ENCODE measurements around the gene C4orf50. TPM values are rescaled to one million over a fixed set of nuclear protein-coding genes. Genes with fewer than 3 reads are reported as not detected.

C4orf50 gene
- total RNA-seq, 2 experiments from 2014 or later, result 0.05 TPM

DNA sequence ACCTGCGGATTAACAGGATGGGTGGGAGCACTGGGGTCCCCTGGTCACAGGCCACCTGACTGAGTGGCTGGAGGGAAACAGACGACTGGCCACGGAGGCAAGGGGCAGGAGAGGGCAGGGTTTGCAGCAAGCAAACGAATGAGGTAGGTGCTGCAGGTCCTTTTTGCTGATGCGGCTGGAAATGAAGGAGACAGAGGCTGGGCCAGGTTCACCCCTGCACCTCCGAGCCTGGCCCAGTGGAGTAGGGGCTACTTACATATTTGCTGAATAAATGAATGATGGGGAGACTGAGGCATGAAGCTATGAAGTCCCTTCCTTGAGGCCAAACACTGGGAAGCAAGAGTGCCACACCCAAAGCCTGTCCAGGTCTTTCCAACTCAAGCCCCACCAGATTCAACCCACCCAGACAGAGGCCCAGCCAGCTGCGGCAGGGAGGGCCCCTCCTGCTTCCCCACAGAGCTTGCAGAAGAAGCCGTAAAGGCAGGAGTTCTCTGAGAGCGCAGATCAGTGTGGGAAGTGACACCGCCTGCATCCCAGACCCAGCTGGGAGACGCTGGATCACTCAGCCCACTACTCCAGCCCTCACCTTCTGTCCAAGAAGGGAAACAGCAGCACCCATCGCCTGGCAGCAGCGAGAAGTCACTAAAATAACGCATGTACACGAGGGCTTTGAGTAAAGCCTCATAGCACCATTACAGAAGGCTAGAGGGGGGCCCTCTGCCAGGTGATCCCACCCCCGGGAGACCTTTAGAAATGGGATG is 36.1 kb upstream of the C4orf50 start:
- H3K4me1 Mint-ChIP-seq, result no peaks in the 10 kb centered on the region
- H3K27ac Mint-ChIP-seq, result no peak overlapping the region
- DNase-seq, result no peak
- no peak overlapping the region for H3K4me3 Mint-ChIP-seq
- no peak for ATAC-seq
- H3K9me3 Mint-ChIP-seq (ENCODE audit: low read depth), result peaks cover 12% of the 10 kb centered on the region
- POLR2A ChIA-PET, result no interaction called here
- no peaks in the 10 kb centered on the region for H3K27me3 Mint-ChIP-seq
- H3K36me3 Mint-ChIP-seq (ENCODE audit: low read depth), result peaks cover 1% of the 10 kb centered on the region
- intact Hi-C loops (cut with DNase I, micrococcal nuclease), result no loop called here
- CTCF ChIA-PET, result no interaction called here

DNA sequence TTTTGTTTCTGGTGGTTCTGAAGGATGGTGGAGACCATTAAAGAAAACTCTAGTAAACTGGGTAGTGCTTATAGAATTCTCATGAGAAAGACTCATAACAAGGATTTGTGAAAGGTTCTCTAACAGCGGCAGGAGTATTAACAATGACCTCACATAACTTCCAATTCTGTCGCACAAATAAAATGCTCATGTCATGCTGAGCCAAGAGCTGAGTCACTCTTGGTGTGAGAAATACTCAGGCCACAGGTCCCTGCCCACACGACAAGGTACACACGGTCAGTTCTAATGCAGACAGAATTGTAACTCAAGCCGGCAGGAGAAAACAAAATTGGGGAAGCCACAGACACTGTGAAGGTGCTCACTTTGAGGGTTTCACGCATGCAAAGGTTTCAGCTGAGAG is 34.4 kb upstream of the C4orf50 start:
- CTCF ChIA-PET, result interaction anchor here (0.6 to 0.7 kb wide), 2 partner anchors 58 to 275 kb away, joined by 4 to 5 read pairs; no protein-coding TSS in a partner anchor
- POLR2A ChIA-PET, result interaction anchor here (0.7 kb wide), 1 partner anchor 39 kb away, joined by 5 read pairs; no protein-coding TSS in a partner anchor
- no peaks in the 10 kb centered on the region for H3K27me3 Mint-ChIP-seq
- H3K4me1 Mint-ChIP-seq, result no peaks in the 10 kb centered on the region
- H3K27ac Mint-ChIP-seq, result no peak overlapping the region
- H3K4me3 Mint-ChIP-seq, result no peak overlapping the region
- no peaks in the 10 kb centered on the region for H3K36me3 Mint-ChIP-seq (ENCODE audit: low read depth)
- ATAC-seq, result no peak
- DNase-seq, result no peak
- intact Hi-C loops (cut with DNase I, micrococcal nuclease), result no loop called here
- peaks cover 4% of the 10 kb centered on the region for H3K9me3 Mint-ChIP-seq (ENCODE audit: low read depth)

DNA sequence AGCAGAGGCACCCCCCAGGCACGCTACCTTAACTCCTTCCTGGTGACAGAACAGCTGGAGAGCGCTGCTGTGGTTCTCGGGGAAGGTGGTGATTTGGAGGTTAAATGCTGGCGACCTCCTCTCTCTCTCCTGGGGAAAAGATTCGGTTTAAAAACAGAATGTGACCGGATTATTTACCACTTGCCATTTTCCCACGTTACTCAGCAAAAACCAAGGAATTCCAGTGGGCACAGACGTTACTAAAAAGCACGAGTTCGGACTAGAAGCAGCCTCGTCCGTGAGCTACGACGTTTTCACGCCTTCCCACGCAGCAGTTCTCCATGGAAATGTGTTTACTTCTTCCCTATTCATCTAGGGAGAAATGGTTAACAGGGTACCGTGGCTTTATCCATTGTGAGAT is 32.3 kb upstream of the C4orf50 start:
- H3K4me3 Mint-ChIP-seq, result no peak overlapping the region
- H3K36me3 Mint-ChIP-seq (ENCODE audit: low read depth), result no peaks in the 10 kb centered on the region
- DNase-seq, result no peak
- no peak overlapping the region for H3K27ac Mint-ChIP-seq
- ATAC-seq, result no peak
- intact Hi-C loops (cut with DNase I, micrococcal nuclease), result no loop called here
- ChIA-PET POLR2A (no interaction called here), CTCF (interaction anchor here (0.6 kb wide), 1 partner anchor 273 kb away, joined by 4 read pairs; no protein-coding TSS in a partner anchor)
- no peaks in the 10 kb centered on the region for H3K27me3 Mint-ChIP-seq
- no peaks in the 10 kb centered on the region for H3K9me3 Mint-ChIP-seq (ENCODE audit: low read depth)
- H3K4me1 Mint-ChIP-seq, result no peaks in the 10 kb centered on the region

DNA sequence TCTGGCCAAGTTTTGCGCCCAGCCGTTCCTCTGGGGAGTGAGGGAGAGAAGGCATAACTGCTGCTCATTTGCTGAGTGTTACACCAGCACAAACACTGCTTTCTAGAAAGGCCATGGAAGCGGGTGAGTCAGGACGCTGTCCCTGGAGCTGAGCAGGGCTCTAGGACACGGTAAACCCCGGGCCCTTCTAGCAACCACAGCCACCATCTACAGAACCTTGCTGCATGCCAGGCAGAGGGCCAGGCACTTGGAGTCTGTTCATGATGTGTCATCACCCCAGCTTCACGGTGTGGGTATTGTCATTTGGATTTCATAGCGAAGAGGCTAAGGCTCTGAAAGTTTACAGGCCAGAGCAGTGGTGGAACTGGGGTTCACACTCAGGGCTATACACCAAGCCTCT is 31.8 kb upstream of the C4orf50 start:
- ChIA-PET CTCF (no interaction called here), POLR2A (no interaction called here)
- Mint-ChIP-seq H3K4me1 (no peaks in the 10 kb centered on the region), H3K9me3 (ENCODE audit: low read depth) (no peaks in the 10 kb centered on the region), H3K27ac (no peak overlapping the region), H3K4me3 (no peak overlapping the region), H3K36me3 (ENCODE audit: low read depth) (no peaks in the 10 kb centered on the region), H3K27me3 (peaks cover 2% of the 10 kb centered on the region)
- ATAC-seq, result no peak
- intact Hi-C loops (cut with DNase I, micrococcal nuclease), result no loop called here
- DNase-seq, result no peak

DNA sequence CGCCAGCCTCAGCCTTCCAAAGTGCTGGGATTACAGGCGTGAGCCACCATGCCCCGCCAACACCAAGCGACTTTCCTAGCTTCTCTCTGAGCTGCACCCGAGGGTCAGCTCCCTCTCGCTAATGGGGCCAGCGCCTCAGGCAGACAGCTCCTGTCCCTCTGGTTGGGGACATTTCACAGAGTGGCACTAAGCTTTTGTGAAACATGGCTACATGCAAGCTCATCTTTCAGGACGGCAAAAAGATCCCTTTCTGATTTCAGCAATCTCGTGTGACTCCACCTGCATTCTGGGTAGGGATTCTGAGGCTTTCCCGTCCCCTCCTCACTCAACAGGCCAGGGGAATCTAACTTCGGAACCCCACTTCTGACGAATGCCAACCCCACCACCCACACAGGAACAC is 31.0 kb upstream of the C4orf50 start:
- ChIA-PET CTCF (no interaction called here), POLR2A (no interaction called here)
- H3K27ac Mint-ChIP-seq, result no peak overlapping the region
- H3K27me3 Mint-ChIP-seq, result peaks cover 2% of the 10 kb centered on the region
- H3K9me3 Mint-ChIP-seq (ENCODE audit: low read depth), result no peaks in the 10 kb centered on the region
- H3K36me3 Mint-ChIP-seq (ENCODE audit: low read depth), result no peaks in the 10 kb centered on the region
- DNase-seq, result no peak
- H3K4me1 Mint-ChIP-seq, result no peaks in the 10 kb centered on the region
- intact Hi-C loops (cut with DNase I, micrococcal nuclease), result no loop called here
- no peak overlapping the region for H3K4me3 Mint-ChIP-seq
- ATAC-seq, result no peak

DNA sequence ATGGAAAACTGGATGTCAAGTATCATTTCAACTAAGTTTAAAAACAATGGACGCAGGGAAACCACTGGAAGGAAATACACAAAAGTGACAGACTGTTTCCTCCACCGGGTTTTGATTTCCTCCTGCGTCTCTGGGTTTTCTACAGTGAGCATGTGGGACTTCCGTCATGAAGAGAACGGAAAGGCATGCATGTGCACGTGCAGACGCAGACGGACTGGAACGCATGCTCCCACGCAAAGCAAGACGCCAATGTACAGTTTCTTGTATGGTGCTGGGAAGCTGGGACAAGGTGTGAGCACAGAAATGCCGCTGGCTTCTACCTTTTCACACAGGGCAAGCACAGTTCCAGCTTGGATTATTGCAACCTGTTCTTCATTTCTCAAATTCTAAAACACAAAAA is 30.3 kb upstream of the C4orf50 start:
- Mint-ChIP-seq H3K36me3 (ENCODE audit: low read depth) (no peaks in the 10 kb centered on the region), H3K27me3 (peaks cover 2% of the 10 kb centered on the region), H3K9me3 (ENCODE audit: low read depth) (no peaks in the 10 kb centered on the region), H3K4me1 (no peaks in the 10 kb centered on the region), H3K4me3 (no peak overlapping the region), H3K27ac (no peak overlapping the region)
- ATAC-seq (no peak), DNase-seq (no peak)
- CTCF ChIA-PET, result interaction anchor here (0.5 kb wide), 1 partner anchor 152 kb away, joined by 3 read pairs; the partner anchor contains the start of gene JAKMIP1
- POLR2A ChIA-PET, result no interaction called here
- intact Hi-C loops (cut with DNase I, micrococcal nuclease), result no loop called here

DNA sequence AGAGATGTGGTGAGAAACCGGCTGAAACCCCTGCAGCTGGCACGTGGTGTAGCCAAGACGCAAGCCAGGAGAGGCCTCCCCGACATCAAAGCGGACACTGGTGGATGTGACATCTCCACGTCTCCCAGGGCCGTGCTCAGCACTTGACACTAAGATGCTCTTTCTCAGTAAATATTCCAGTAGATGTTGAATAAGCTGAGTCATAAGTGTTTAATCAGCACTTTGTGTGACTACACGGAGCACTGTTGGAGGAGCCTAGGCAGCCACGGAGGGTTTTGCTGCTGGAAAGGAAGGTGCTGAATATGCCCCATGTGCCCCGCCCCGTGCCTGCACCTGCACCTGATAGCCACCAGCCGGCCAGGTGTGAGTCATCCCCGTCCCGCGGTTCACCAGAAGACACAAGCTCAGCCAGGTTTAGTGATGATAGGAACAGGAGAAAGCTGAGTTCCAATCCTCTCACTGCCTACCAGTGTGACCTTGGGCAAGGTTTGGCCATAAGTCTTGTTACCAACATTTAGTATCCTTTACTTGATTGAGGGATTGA is 29.0 kb upstream of the C4orf50 start:
- Mint-ChIP-seq H3K27ac (no peak overlapping the region), H3K4me3 (no peak overlapping the region), H3K36me3 (ENCODE audit: low read depth) (no peaks in the 10 kb centered on the region), H3K9me3 (ENCODE audit: low read depth) (no peaks in the 10 kb centered on the region), H3K27me3 (peaks cover 4% of the 10 kb centered on the region), H3K4me1 (peaks cover 3% of the 10 kb centered on the region)
- ATAC-seq, result no peak
- intact Hi-C loops (cut with DNase I, micrococcal nuclease), result no loop called here
- ChIA-PET POLR2A (no interaction called here), CTCF (no interaction called here)
- DNase-seq, result peak; percentile 24

DNA sequence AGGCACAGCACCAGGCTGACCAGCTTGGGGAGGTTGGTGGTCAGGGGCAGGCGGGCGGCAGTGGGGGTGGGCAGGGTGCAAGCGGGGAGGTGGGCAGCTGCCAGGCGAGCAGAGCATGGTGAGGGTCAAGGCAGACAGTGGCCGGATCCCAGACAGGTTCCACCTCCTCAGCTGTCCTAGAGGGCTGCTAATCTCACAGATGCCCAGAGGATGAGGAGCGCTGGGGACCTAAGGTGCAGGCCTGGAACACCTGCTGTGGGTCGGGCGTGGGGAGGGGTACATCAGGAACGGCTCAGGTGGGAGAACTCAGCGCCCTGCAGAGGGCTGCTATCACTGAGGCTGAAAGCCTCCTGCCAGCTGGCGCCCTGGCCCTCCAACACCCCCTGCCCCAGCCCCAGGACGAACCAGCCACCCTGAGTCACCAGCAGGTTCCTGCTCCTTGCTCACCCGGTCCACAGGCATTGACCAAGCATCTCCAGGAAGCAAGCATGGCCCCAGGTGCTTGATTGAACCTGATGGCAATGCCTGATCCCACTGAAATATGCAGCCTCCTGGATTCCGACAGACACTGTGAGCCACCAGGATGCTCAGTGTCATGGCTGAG is 28.4 kb upstream of the C4orf50 start:
- Mint-ChIP-seq H3K4me3 (no peak overlapping the region), H3K9me3 (ENCODE audit: low read depth) (no peaks in the 10 kb centered on the region), H3K27me3 (peaks cover 4% of the 10 kb centered on the region), H3K36me3 (ENCODE audit: low read depth) (no peaks in the 10 kb centered on the region), H3K4me1 (peaks cover 7% of the 10 kb centered on the region), H3K27ac (no peak overlapping the region)
- DNase-seq (no peak), ATAC-seq (no peak)
- intact Hi-C loops (cut with DNase I, micrococcal nuclease), result no loop called here
- ChIA-PET POLR2A (no interaction called here), CTCF (no interaction called here)

DNA sequence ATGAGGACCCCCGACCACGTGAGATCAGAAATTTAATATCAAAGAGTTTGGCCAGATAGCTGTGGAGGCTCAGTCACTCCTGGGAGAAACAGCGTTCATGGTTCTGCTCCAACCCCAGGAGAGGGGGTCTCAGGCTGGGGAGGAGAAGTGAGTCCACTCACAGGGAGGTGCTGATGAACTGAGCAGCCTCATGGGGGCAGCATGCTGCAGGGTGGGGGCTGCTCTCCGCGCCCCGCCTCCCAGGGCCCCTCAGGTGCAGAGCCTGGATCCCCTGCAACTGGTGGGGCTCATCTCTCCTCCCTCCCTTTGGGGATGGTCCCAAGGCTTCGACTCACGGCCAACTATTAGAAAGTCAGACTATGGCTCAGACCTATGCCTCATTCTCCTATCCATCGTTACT is 26.6 kb upstream of the C4orf50 start:
- intact Hi-C loops (cut with DNase I, micrococcal nuclease), result no loop called here
- no peaks in the 10 kb centered on the region for H3K9me3 Mint-ChIP-seq (ENCODE audit: low read depth)
- ATAC-seq (no peak), DNase-seq (no peak)
- H3K36me3 Mint-ChIP-seq (ENCODE audit: low read depth), result no peaks in the 10 kb centered on the region
- ChIA-PET CTCF (no interaction called here), POLR2A (no interaction called here)
- H3K27ac Mint-ChIP-seq, result no peak overlapping the region
- H3K27me3 Mint-ChIP-seq, result peaks cover 4% of the 10 kb centered on the region
- H3K4me3 Mint-ChIP-seq, result no peak overlapping the region
- H3K4me1 Mint-ChIP-seq, result peaks cover 11% of the 10 kb centered on the region

DNA sequence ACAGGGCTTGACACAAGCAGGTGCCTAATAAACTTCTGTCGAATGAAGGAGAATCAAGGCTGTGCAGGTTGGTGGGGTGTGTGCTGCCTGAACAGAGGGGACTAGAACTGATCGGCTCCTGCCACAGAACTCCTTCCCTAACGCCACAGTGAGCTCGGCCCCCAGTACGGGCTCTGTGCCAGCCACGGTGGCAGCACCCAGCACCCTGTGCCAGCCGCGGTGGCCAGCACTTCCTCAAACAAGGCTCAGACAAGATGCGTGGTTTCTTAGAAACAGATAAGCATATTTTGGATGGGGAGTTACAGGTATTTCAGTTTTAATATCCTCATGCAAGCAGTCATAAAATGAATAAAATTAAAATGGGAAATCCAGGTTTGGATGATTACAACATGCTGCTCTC is 26.0 kb upstream of the C4orf50 start:
- ChIA-PET POLR2A (interaction anchor here (0.6 kb wide), 1 partner anchor 169 kb away, joined by 3 read pairs; no protein-coding TSS in a partner anchor), CTCF (no interaction called here)
- Mint-ChIP-seq H3K4me1 (peaks cover 11% of the 10 kb centered on the region), H3K27me3 (peaks cover 4% of the 10 kb centered on the region), H3K9me3 (ENCODE audit: low read depth) (no peaks in the 10 kb centered on the region), H3K4me3 (no peak overlapping the region), H3K27ac (no peak overlapping the region), H3K36me3 (ENCODE audit: low read depth) (no peaks in the 10 kb centered on the region)
- DNase-seq (no peak), ATAC-seq (no peak)
- intact Hi-C loops (cut with DNase I, micrococcal nuclease), result no loop called here

DNA sequence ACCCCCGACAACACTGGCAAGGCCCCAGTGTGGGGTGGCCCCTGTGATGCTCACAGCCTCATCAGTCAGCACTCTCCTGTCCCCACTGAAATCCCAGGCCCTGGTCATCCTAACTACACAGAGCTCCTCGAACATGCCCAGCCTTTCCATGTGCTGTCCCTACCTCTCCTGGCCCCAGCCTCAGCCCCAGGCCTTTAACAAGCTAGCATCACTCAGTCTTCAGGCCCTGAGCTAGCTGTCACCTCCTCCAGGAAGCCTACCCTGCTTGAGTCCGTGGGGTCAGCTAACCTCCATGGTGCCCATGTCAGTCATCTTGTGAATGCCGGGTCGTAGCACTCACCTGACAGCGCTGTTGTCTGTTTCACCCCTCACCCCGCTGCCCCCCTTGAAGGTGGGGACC is 25.6 kb upstream of the C4orf50 start:
- no peak for ATAC-seq
- H3K36me3 Mint-ChIP-seq (ENCODE audit: low read depth), result no peaks in the 10 kb centered on the region
- intact Hi-C loops (cut with DNase I, micrococcal nuclease), result no loop called here
- CTCF ChIA-PET, result no interaction called here
- H3K9me3 Mint-ChIP-seq (ENCODE audit: low read depth), result no peaks in the 10 kb centered on the region
- DNase-seq, result no peak
- POLR2A ChIA-PET, result interaction anchor here (0.6 kb wide), 1 partner anchor 169 kb away, joined by 3 read pairs; no protein-coding TSS in a partner anchor
- H3K27me3 Mint-ChIP-seq, result peaks cover 4% of the 10 kb centered on the region
- H3K4me1 Mint-ChIP-seq, result peaks cover 11% of the 10 kb centered on the region
- no peak overlapping the region for H3K4me3 Mint-ChIP-seq
- H3K27ac Mint-ChIP-seq, result no peak overlapping the region

DNA sequence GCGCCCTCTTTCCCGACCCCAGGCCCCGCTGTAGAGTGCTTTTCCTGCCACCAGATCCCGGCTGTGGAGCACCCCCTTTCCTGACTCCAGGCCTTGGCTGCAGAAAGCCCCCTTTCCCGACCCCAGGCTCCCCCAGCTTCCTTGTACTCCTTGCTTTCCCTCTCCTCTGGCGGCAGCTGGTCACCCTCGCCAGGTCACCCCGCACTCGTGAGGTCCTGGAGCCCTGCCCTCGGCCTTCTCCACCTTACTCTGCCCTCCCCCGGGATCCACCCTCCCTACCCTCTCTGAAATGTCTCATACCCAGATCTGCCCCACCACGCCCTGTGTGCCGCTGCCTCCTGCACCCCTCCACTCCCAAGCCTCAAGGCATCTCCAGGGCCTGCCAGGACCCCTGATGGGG is 25.0 kb upstream of the C4orf50 start:
- H3K27me3 Mint-ChIP-seq, result peaks cover 4% of the 10 kb centered on the region
- ChIA-PET CTCF (no interaction called here), POLR2A (no interaction called here)
- peaks cover 11% of the 10 kb centered on the region for H3K4me1 Mint-ChIP-seq
- no peak for DNase-seq
- no peaks in the 10 kb centered on the region for H3K36me3 Mint-ChIP-seq (ENCODE audit: low read depth)
- no peak overlapping the region for H3K27ac Mint-ChIP-seq
- H3K9me3 Mint-ChIP-seq (ENCODE audit: low read depth), result no peaks in the 10 kb centered on the region
- intact Hi-C loops (cut with DNase I, micrococcal nuclease), result no loop called here
- no peak overlapping the region for H3K4me3 Mint-ChIP-seq
- ATAC-seq, result no peak
